Smooth muscle cell (in vitro differentiated cells): ENCODE results near the gene SLC9C1. TPM values are rescaled to one million over a fixed set of nuclear protein-coding genes. Genes with fewer than 3 reads are reported as not detected.

Experiments used
- DNase-seq: peaks from one replicate; lab custom pipeline; 2025; ENCODE audit not compliant: unreplicated experiment; lab: John Stamatoyannopoulos, UW
- H2AFZ ChIP-seq: fragments of 200-600 bp; sonication (generic); 2 replicates; pipeline ENCODE4 v1.6.0; 2016; ENCODE audit warnings: antibody characterized with exemption, low read depth, mild to moderate bottlenecking
- H3F3A ChIP-seq: fragments of 200-600 bp; sonication (generic); 2 replicates; pipeline ENCODE4 v1.6.0; 2017; ENCODE audit warnings: antibody characterized with exemption, low read depth
- H3K27ac ChIP-seq: fragments of 200-600 bp; sonication (generic); 2 replicates; pipeline ENCODE4 v1.5.1; 2016; ENCODE audit warnings: low read depth, mild to moderate bottlenecking
- H3K27me3 ChIP-seq: fragments of 200-600 bp; sonication (generic); 2 replicates; pipeline ENCODE4 v1.6.1; 2016; ENCODE audit warnings: low read depth, mild to moderate bottlenecking
- H3K36me3 ChIP-seq: fragments of 200-600 bp; sonication (generic); 2 replicates; pipeline ENCODE4 v1.5.1; 2016; ENCODE audit warnings: low read depth
- H3K4me1 ChIP-seq: fragments of 200-600 bp; sonication (generic); 2 replicates; pipeline ENCODE4 v1.5.1; 2016; ENCODE audit warnings: low read depth
- H3K4me2 ChIP-seq: fragments of 200-600 bp; sonication (generic); 2 replicates; pipeline ENCODE4 v1.6.0; 2016; ENCODE audit warnings: mild to moderate bottlenecking
- H3K4me3 ChIP-seq: fragments of 200-600 bp; sonication (generic); 2 replicates; pipeline ENCODE4 v1.5.1; 2016; ENCODE audit warnings: mild to moderate bottlenecking
- H3K79me2 ChIP-seq: fragments of 200-600 bp; sonication (generic); 2 replicates; pipeline ENCODE4 v1.6.0; 2016; ENCODE audit warnings: low read depth, mild to moderate bottlenecking
- H3K9ac ChIP-seq: fragments of 200-600 bp; sonication (generic); 2 replicates; pipeline ENCODE4 v1.6.0; 2016; ENCODE audit warnings: low read depth
- H3K9me3 ChIP-seq: fragments of 200-600 bp; sonication (generic); replicated peaks from 2 replicates; pipeline ENCODE4 v1.5.1; 2016; ENCODE audit warnings: low read depth
- H4K20me1 ChIP-seq: fragments of 200-600 bp; sonication (generic); 2 replicates; pipeline ENCODE4 v1.6.0; 2016; ENCODE audit warnings: low read depth
- WGBS: methylation state at CpG from one replicate; pipeline ENCODE4 v1.1.7; 2016; ENCODE audit warnings: low lambda C conversion rate; 5-methylcytosine and 5-hydroxymethylcytosine counted together
- polyA plus RNA-seq: library from polyadenylated mRNA; unstranded; fragments of >200 nt; fragmentation: Nextera tagmentation; extraction: Ambion mirVana; gene quantifications from 2 replicates; pipeline ENCODE4 v1.2.1, GENCODE V29; 2016
- total RNA-seq: library from RNA; depleted of rRNA; stranded (reverse); fragments of >200 nt; gene quantifications from 2 replicates; pipeline ENCODE4 v1.2.3, GENCODE V29; 2014
- TF ChIP-seq, protein P1 (sequence below): fragments of 200-600 bp; sonication (generic); IDR thresholded peaks from 2 replicates; pipeline ENCODE4 v1.5.1; 2017; ENCODE audit warnings: borderline replicate concordance, mild to moderate bottlenecking, antibody characterized with exemption; ENCODE audit not compliant: insufficient read depth, poor library complexity, severe bottlenecking

The SLC9C1 gene
- total and polyA plus RNA-seq, 2 experiments from 2014 or later = not detected

DNA sequence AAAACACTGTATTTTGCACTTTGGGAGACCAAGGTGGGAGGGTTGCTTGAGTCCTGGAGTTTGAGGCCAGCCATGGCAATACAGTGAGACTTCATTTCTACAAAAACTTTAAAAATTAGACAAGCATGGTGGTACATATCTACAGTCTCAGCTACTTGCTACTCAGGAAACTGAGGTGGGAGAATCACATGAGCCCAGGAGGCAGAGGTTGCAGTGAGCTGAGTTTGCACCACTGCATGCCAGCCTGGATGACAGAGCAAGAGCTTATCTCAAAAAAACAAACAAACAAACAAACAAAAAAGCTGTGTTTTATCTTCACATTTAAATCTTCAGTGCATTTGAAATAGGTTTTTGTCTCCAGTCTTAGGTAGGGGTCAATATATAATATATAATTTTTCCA lies 4.8 kb upstream of the SLC9C1 start:
- Histone ChIP-seq H3F3A (peaks cover 4% of the 10 kb centered on the region), H3K4me2 (no peak overlapping the region), H3K27me3 (no peaks in the 10 kb centered on the region), H3K9ac (no peak overlapping the region), H3K27ac (no peak overlapping the region), H4K20me1 (no peaks in the 10 kb centered on the region), H2AFZ (no peak overlapping the region), H3K79me2 (no peaks in the 10 kb centered on the region), H3K4me1 (peaks cover 13% of the 10 kb centered on the region), H3K36me3 (no peaks in the 10 kb centered on the region), H3K4me3 (no peak overlapping the region), H3K9me3 (no peaks in the 10 kb centered on the region)
- no peak for DNase-seq
- TF ChIP-seq, protein P1, sequence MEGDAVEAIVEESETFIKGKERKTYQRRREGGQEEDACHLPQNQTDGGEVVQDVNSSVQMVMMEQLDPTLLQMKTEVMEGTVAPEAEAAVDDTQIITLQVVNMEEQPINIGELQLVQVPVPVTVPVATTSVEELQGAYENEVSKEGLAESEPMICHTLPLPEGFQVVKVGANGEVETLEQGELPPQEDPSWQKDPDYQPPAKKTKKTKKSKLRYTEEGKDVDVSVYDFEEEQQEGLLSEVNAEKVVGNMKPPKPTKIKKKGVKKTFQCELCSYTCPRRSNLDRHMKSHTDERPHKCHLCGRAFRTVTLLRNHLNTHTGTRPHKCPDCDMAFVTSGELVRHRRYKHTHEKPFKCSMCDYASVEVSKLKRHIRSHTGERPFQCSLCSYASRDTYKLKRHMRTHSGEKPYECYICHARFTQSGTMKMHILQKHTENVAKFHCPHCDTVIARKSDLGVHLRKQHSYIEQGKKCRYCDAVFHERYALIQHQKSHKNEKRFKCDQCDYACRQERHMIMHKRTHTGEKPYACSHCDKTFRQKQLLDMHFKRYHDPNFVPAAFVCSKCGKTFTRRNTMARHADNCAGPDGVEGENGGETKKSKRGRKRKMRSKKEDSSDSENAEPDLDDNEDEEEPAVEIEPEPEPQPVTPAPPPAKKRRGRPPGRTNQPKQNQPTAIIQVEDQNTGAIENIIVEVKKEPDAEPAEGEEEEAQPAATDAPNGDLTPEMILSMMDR = no peak

DNA sequence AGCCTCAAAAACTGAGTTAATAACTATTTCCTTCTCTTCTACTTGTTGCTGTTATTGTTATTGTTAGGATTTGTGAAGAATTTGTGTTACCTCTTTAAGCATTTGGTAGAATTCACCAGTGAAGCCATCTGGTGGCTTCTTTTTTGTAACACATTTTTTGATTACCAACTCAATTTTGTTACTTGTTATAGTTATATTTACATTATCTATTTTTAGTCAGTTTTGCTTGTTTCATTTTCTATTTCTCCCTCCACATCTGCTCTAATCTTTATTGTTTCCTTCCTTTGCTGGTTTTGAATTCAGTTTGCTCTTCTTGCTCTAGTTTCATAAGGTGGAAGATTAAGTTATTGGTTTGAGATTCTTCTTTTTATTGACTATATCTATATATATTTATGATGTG lies 3.7 kb upstream of the SLC9C1 start:
- Histone ChIP-seq H2AFZ (peak overlapping the region; percentile 69), H3K4me1 (peaks cover 11% of the 10 kb centered on the region), H3F3A (peaks cover 4% of the 10 kb centered on the region), H3K9me3 (no peaks in the 10 kb centered on the region), H4K20me1 (no peaks in the 10 kb centered on the region), H3K27ac (no peak overlapping the region), H3K79me2 (no peaks in the 10 kb centered on the region), H3K36me3 (no peaks in the 10 kb centered on the region), H3K9ac (no peak overlapping the region), H3K4me2 (no peak overlapping the region), H3K27me3 (no peaks in the 10 kb centered on the region), H3K4me3 (no peak overlapping the region)
- DNase-seq = no peak
- TF ChIP-seq, protein P1 = no peak

DNA sequence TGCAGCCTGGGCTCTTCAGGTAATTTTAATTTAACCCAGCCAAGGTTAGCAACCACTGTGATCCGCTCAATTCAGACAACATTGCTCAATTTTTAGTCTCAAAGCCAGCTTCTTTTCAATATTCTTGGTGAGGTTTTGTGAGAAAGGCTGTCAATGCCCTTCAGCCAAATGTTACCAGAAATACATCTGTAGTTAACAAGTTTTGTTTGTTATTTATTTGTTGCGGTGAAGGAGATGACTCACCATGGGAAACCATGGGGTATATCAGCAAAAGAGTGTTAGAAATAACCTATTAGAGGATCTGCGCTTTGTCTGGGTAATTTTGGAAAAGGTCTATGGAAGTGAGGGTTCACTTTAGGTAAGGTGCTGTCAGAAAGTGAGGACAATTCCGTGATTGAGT lies 5.0 kb downstream of the SLC9C1 start:
- H3K27ac ChIP-seq = no peak overlapping the region
- no peaks in the 10 kb centered on the region for H3K36me3 ChIP-seq
- H3K27me3 ChIP-seq = no peaks in the 10 kb centered on the region
- no peaks in the 10 kb centered on the region for H3K79me2 ChIP-seq
- DNase-seq = no peak
- no peak overlapping the region for H3K9ac ChIP-seq
- no peaks in the 10 kb centered on the region for H4K20me1 ChIP-seq
- no peaks in the 10 kb centered on the region for H3K9me3 ChIP-seq
- no peaks in the 10 kb centered on the region for H3F3A ChIP-seq
- TF ChIP-seq, protein P1 = no peak
- peaks cover 3% of the 10 kb centered on the region for H3K4me1 ChIP-seq
- H3K4me3 ChIP-seq = no peak overlapping the region
- 86% methylated on average over 4 of the region's 4 CpGs for WGBS
- no peak overlapping the region for H2AFZ ChIP-seq
- H3K4me2 ChIP-seq = no peak overlapping the region

DNA sequence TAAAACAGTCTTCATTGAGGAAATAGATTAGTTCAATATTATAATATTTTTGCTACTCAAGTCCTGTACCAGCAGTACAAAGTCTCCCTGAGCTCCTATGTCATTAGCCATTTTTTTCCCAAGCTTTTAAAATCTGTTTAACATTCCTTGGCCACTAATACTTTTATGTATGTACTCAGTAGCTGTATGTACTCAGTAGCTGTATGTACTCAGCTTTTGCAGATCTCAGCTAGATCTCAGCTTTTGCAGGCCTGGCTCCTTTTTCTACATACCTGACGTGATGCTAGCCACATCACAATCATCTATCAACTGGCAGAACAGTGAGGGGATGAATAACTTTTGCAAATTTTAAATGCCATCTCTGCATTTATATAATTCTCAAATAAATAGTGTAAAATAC lies 13.8 kb downstream of the SLC9C1 start:
- no peak overlapping the region for H3K9ac ChIP-seq
- no peak overlapping the region for H3K4me3 ChIP-seq
- no peaks in the 10 kb centered on the region for H3K4me1 ChIP-seq
- no peak overlapping the region for H3K4me2 ChIP-seq
- H2AFZ ChIP-seq = no peak overlapping the region
- no peaks in the 10 kb centered on the region for H3F3A ChIP-seq
- H3K9me3 ChIP-seq = no peaks in the 10 kb centered on the region
- no peaks in the 10 kb centered on the region for H3K36me3 ChIP-seq
- no peaks in the 10 kb centered on the region for H3K79me2 ChIP-seq
- TF ChIP-seq, protein P1 = no peak
- no peak overlapping the region for H3K27ac ChIP-seq
- DNase-seq = no peak
- H4K20me1 ChIP-seq = no peaks in the 10 kb centered on the region
- WGBS = 88% methylated on average over 1 of the region's 1 CpG
- H3K27me3 ChIP-seq = no peaks in the 10 kb centered on the region
